IMR-90 (cell line): Measurements from ENCODE around the gene NWD2. TPM values are rescaled to one million over a fixed set of nuclear protein-coding genes. Genes with fewer than 3 reads are reported as not detected.

Experiments
- ATAC-seq: fragments of 200-7000 bp; cut with Tn5 transposase; 2 replicates; pipeline ENCODE4 v1.9.1; 2020; ENCODE audit warnings: low read depth, mild to moderate bottlenecking, moderate library complexity
- BruUV-seq: library from RNA; stranded (reverse); fragments of 400-500 nt; replicated peaks from 2 replicates; lab custom pipeline; 2021; lab: Mats Ljungman, UMichigan
- CTCF ChIA-PET: fragments of 300-600 bp; formaldehyde crosslinking; extraction: SDS; loops from one replicate; lab custom pipeline; 2021; ENCODE audit warnings: antibody characterized with exemption; lab: Yijun Ruan, JAX
- POLR2A ChIA-PET: fragments of 300-600 bp; sonication (Branson Sonifier 250); formaldehyde crosslinking; loops from one replicate; lab custom pipeline; 2022; ENCODE audit warnings: antibody characterized with exemption; ENCODE audit not compliant: unreplicated experiment; lab: Charles Lee
- DNase-seq: peaks from one replicate; pipeline ENCODE4 v3.0.0; 2013
- H2AFZ ChIP-seq: replicated peaks from 2 replicates; pipeline ENCODE3; 2013; ENCODE audit warnings: low read length, mild to moderate bottlenecking; ENCODE audit not compliant: poor library complexity
- H2AK5ac ChIP-seq: 2 replicates; pipeline ENCODE4 v1.6.1; 2013; ENCODE audit warnings: low read depth, low read length, inconsistent platforms
- H2AK9ac ChIP-seq: replicated peaks from 2 replicates; pipeline ENCODE3; 2013; ENCODE audit warnings: mild to moderate bottlenecking, low read depth, low read length, moderate library complexity; ENCODE audit not compliant: poor library complexity
- H2BK120ac ChIP-seq: 2 replicates; pipeline ENCODE4 v1.6.1; 2013; ENCODE audit warnings: low read depth, low read length, inconsistent platforms
- H2BK15ac ChIP-seq: 3 replicates; pipeline ENCODE4 v1.6.1; 2013; ENCODE audit warnings: low read depth, low read length, inconsistent platforms
- H2BK20ac ChIP-seq: 2 replicates; pipeline ENCODE4 v1.6.1; 2013; ENCODE audit warnings: low read depth, mild to moderate bottlenecking, inconsistent platforms, low read length, moderate library complexity
- H2BK5ac ChIP-seq: 2 replicates; pipeline ENCODE4 v1.6.1; 2013; ENCODE audit warnings: mild to moderate bottlenecking, low read depth, low read length, inconsistent platforms; ENCODE audit not compliant: poor library complexity, severe bottlenecking
- H3K14ac ChIP-seq: replicated peaks from 2 replicates; pipeline ENCODE4 v1.6.1; 2013; ENCODE audit warnings: low read depth, low read length, inconsistent platforms
- H3K18ac ChIP-seq: 2 replicates; pipeline ENCODE4 v1.6.1; 2013; ENCODE audit warnings: low read depth, low read length, control low read depth
- H3K23ac ChIP-seq: 2 replicates; pipeline ENCODE4 v1.6.1; 2013; ENCODE audit warnings: low read depth, low read length, inconsistent platforms
- H3K27ac ChIP-seq: 2 replicates; pipeline ENCODE4 v1.5.1; 2013; ENCODE audit warnings: mild to moderate bottlenecking, control low read depth, low read length; ENCODE audit not compliant: insufficient read depth
- H3K27me3 ChIP-seq: 2 replicates; pipeline ENCODE4 v1.6.1; 2013; ENCODE audit warnings: low read length; ENCODE audit not compliant: control insufficient read depth, insufficient read depth
- H3K36me3 ChIP-seq: 2 replicates; pipeline ENCODE4 v1.6.1; 2013; ENCODE audit warnings: low read length, mixed read lengths; ENCODE audit not compliant: control insufficient read depth, insufficient read depth
- H3K4ac ChIP-seq: 2 replicates; pipeline ENCODE4 v1.6.1; 2013; ENCODE audit warnings: low read depth, low read length, inconsistent platforms
- H3K4me1 ChIP-seq: 2 replicates; pipeline ENCODE4 v1.6.1; 2013; ENCODE audit warnings: low read length, mixed read lengths; ENCODE audit not compliant: control insufficient read depth, insufficient read depth
- H3K4me2 ChIP-seq: 2 replicates; pipeline ENCODE4 v1.6.1; 2013; ENCODE audit warnings: low read depth, mild to moderate bottlenecking, control low read depth, low read length, moderate library complexity
- H3K4me3 ChIP-seq: 2 replicates; pipeline ENCODE4 v1.5.1; 2013; ENCODE audit warnings: low read depth, mild to moderate bottlenecking, control low read depth, low read length, moderate library complexity; ENCODE audit not compliant: insufficient read depth
- H3K56ac ChIP-seq: 2 replicates; pipeline ENCODE4 v1.6.1; 2013; ENCODE audit warnings: low read length, inconsistent platforms; ENCODE audit not compliant: insufficient read depth; ENCODE audit errors: extremely low read depth
- H3K79me1 ChIP-seq, 2 experiments: 2 replicates each; pipeline ENCODE4 v1.6.1; 2013; ENCODE audit warnings: low read length in 2 of 2, inconsistent platforms in 1 of 2, low read depth in 1 of 2
- H3K9ac ChIP-seq: 2 replicates; pipeline ENCODE4 v1.6.1; 2013; ENCODE audit warnings: low read depth, low read length, control low read depth
- H3K9me1 ChIP-seq: 2 replicates; pipeline ENCODE4 v1.6.1; 2013; ENCODE audit warnings: low read length, inconsistent platforms; ENCODE audit not compliant: insufficient read depth
- H3K9me3 ChIP-seq: 2 replicates; pipeline ENCODE4 v1.6.1; 2013; ENCODE audit warnings: low read length; ENCODE audit not compliant: control insufficient read depth, insufficient read depth
- H4K20me1 ChIP-seq: 2 replicates; pipeline ENCODE4 v1.6.1; 2013; ENCODE audit warnings: low read length, inconsistent platforms; ENCODE audit not compliant: insufficient read depth
- H4K5ac ChIP-seq: 2 replicates; pipeline ENCODE4 v1.6.1; 2013; ENCODE audit warnings: mild to moderate bottlenecking, low read depth, low read length, control low read depth
- H4K8ac ChIP-seq, 2 experiments: 2 replicates each; pipeline ENCODE4 v1.6.1; 2013; ENCODE audit warnings: low read depth in 2 of 2, low read length in 2 of 2, control low read depth in 1 of 2, inconsistent platforms in 1 of 2
- H4K91ac ChIP-seq: 2 replicates; pipeline ENCODE4 v1.6.1; 2013; ENCODE audit warnings: low read depth, low read length, inconsistent platforms; ENCODE audit not compliant: insufficient read depth
- BHLHE40 ChIP-seq: fragments of 150-350 bp; IDR thresholded peaks from 2 replicates; pipeline ENCODE4 v1.6.1; 2016; ENCODE audit warnings: mild to moderate bottlenecking, low read depth, low read length
- CEBPB ChIP-seq: IDR thresholded peaks from 2 replicates; pipeline ENCODE4 v1.6.1; 2012; ENCODE audit warnings: low read depth, low read length, improper control_type of control experiment
- CHD1 ChIP-seq: IDR thresholded peaks from 2 replicates; pipeline ENCODE4 v1.6.1; 2012; ENCODE audit warnings: low read depth, low read length, improper control_type of control experiment
- FOS ChIP-seq: fragments of 150-350 bp; IDR thresholded peaks from 2 replicates; pipeline ENCODE4 v1.6.1; 2016; ENCODE audit warnings: low read depth, low read length
- MAFK ChIP-seq: IDR thresholded peaks from 2 replicates; pipeline ENCODE4 v1.6.1; 2012; ENCODE audit warnings: low read depth, low read length, improper control_type of control experiment
- MAZ ChIP-seq: IDR thresholded peaks from 2 replicates; pipeline ENCODE4 v1.6.1; 2012; ENCODE audit warnings: low read depth, mild to moderate bottlenecking, low read length, improper control_type of control experiment, moderate library complexity, borderline replicate concordance
- NFE2L2 ChIP-seq: fragments of 150-350 bp; IDR thresholded peaks from 2 replicates; pipeline ENCODE4 v1.6.1; 2016; ENCODE audit warnings: low read depth, mild to moderate bottlenecking, low read length
- POLR2A ChIP-seq: IDR thresholded peaks from 2 replicates; pipeline ENCODE4 v1.6.1; 2012; ENCODE audit warnings: mild to moderate bottlenecking, low read depth, low read length
- RAD21 ChIP-seq: IDR thresholded peaks from 2 replicates; pipeline ENCODE4 v1.6.1; 2012; ENCODE audit warnings: low read length, improper control_type of control experiment
- RCOR1 ChIP-seq: IDR thresholded peaks from 2 replicates; pipeline ENCODE4 v1.6.1; 2012; ENCODE audit warnings: mild to moderate bottlenecking, low read length, improper control_type of control experiment; ENCODE audit not compliant: insufficient replicate concordance
- RFX5 ChIP-seq: IDR thresholded peaks from 2 replicates; pipeline ENCODE4 v1.8.0; 2012; ENCODE audit warnings: low read depth, mild to moderate bottlenecking, low read length, moderate library complexity
- SMC3 ChIP-seq: fragments of 150-350 bp; IDR thresholded peaks from 2 replicates; pipeline ENCODE4 v1.6.1; 2016; ENCODE audit warnings: low read depth, mild to moderate bottlenecking, antibody characterized with exemption, low read length, moderate library complexity
- WGBS, 2 experiments: methylation state at CpG; one replicate each; pipeline versions ENCODE4 v1.1.5 to v1.1.7; 2013; ENCODE audit warnings: missing lambda C conversion rate in 2 of 2; ENCODE audit not compliant: insufficient read length in 1 of 2; ENCODE audit errors: extremely low coverage in 2 of 2; 5-methylcytosine and 5-hydroxymethylcytosine counted together
- dilution Hi-C: fragments of 300-500 bp; cut with HindIII; formaldehyde crosslinking; loops from one replicate; pipeline ENCODE4 v1.14.3; 2018; ENCODE audit warnings: low sequenced_read_pairs; ENCODE audit not compliant: unreplicated experiment
- in situ Hi-C: fragments of 300-500 bp; cut with MboI; formaldehyde crosslinking; loops from 3 replicates; pipeline ENCODE4 v1.14.3; 2019; ENCODE audit warnings: low sequenced_read_pairs, inconsistent platforms, mixed read lengths
- intact Hi-C: fragments of 100-400 bp; cut with micrococcal nuclease; formaldehyde crosslinking; loops from 2 replicates; pipeline ENCODE4 v1.10.0; 2022
- polyA plus RNA-seq, 3 experiments: library from polyadenylated mRNA; depleted of rRNA; stranded (reverse); fragments of >200 nt; gene quantifications; 2 replicates each; pipeline ENCODE4 v1.2.3, GENCODE V29; 2012; ENCODE audit warnings: low replicate concordance in 1 of 3
- total RNA-seq: library from RNA; depleted of rRNA; stranded (reverse); fragments of >200 nt; gene quantifications from 2 replicates; pipeline ENCODE4 v1.2.3, GENCODE V29; 2012
- TF ChIP-seq, protein P1 (sequence below): fragments of 150-350 bp; IDR thresholded peaks from 2 replicates; pipeline ENCODE4 v1.6.1; 2017; ENCODE audit warnings: mild to moderate bottlenecking, antibody characterized with exemption, low read length, low read depth
- TF ChIP-seq, protein P2 (sequence below): conservative IDR thresholded peaks from 2 replicates; pipeline ENCODE4 v1.5.1; 2012; ENCODE audit warnings: mild to moderate bottlenecking, low read depth, low read length, improper control_type of control experiment
- TF ChIP-seq, protein P3 (sequence below): fragments of 150-350 bp; IDR thresholded peaks from 2 replicates; pipeline ENCODE4 v1.6.1; 2016; ENCODE audit warnings: low read depth, mild to moderate bottlenecking, low read length, moderate library complexity, borderline replicate concordance

The NWD2 gene
- total and polyA plus RNA-seq, 2 of the 4 experiments (the other 2 are of a cell fraction), result not detected

DNA sequence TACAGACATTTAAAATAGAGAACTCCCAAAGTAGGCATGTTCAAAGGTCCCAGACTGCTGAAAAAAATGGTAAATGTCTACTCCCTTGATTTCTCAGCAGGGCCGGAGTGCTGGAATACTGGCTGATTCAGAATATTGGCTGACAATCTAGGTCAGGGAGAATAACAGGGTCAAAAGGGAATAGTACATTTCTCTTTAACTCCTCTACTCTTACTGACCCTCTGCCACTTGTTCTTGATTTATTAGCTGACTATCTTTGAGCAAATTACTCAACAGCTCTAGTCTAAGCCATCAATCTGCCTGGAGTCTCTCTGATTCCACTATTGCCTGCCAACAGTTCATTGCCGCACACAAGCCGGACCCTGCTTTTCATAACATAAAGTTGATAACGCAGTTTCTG lies 19.7 kb upstream of the NWD2 start:
- no peaks in the 10 kb centered on the region for H3K9me1 ChIP-seq
- H2BK120ac ChIP-seq, result no peak overlapping the region
- H2AK9ac ChIP-seq, result no peak overlapping the region
- no peak overlapping the region for H2AFZ ChIP-seq
- DNase-seq (no peak), ATAC-seq (no peak)
- H2AK5ac ChIP-seq, result no peak overlapping the region
- ChIA-PET POLR2A (interaction anchor here (0.6 kb wide), 1 partner anchor 539 kb away, joined by 4 read pairs; no protein-coding TSS in a partner anchor), CTCF (no interaction called here)
- H3K18ac ChIP-seq, result no peak overlapping the region
- H2BK5ac ChIP-seq, result no peak overlapping the region
- H3K4me2 ChIP-seq, result no peak overlapping the region
- intact Hi-C loops (no loop called here), in situ Hi-C loops (no loop called here), dilution Hi-C loops (no loop called here)
- H3K27me3 ChIP-seq, result no peaks in the 10 kb centered on the region
- H4K91ac ChIP-seq, result no peak overlapping the region
- no peaks in the 10 kb centered on the region for H3K36me3 ChIP-seq
- no peak overlapping the region for H3K4me3 ChIP-seq
- no peak overlapping the region for H3K4ac ChIP-seq
- H3K27ac ChIP-seq, result no peak overlapping the region
- H4K8ac ChIP-seq, result no peak overlapping the region
- H3K23ac ChIP-seq, result no peak overlapping the region
- no peak overlapping the region for H4K5ac ChIP-seq
- no TSS peak for BruUV-seq
- H3K9me3 ChIP-seq, result peaks cover 5% of the 10 kb centered on the region
- H3K9ac ChIP-seq, result no peak overlapping the region
- H3K79me1 ChIP-seq, result no peaks in the 10 kb centered on the region
- no peak overlapping the region for H2BK15ac ChIP-seq
- no peak overlapping the region for H3K14ac ChIP-seq
- WGBS, 2 experiments, result 30% methylated on average over 2 of the region's 4 CpGs; no CpG with 5 or more reads in 1 of the 2 experiments
- H2BK20ac ChIP-seq, result no peak overlapping the region
- no peaks in the 10 kb centered on the region for H3K4me1 ChIP-seq
- H3K56ac ChIP-seq, result no peak overlapping the region
- H4K20me1 ChIP-seq, result no peaks in the 10 kb centered on the region
- TF ChIP-seq, protein P1, sequence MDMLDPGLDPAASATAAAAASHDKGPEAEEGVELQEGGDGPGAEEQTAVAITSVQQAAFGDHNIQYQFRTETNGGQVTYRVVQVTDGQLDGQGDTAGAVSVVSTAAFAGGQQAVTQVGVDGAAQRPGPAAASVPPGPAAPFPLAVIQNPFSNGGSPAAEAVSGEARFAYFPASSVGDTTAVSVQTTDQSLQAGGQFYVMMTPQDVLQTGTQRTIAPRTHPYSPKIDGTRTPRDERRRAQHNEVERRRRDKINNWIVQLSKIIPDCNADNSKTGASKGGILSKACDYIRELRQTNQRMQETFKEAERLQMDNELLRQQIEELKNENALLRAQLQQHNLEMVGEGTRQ, result no peak
- TF ChIP-seq SMC3 (no peak), RFX5 (no peak), BHLHE40 (no peak), POLR2A (no peak), NFE2L2 (no peak), MAZ (no peak), CEBPB (no peak), RAD21 (no peak), FOS (no peak), RCOR1 (no peak), MAFK (no peak), CHD1 (no peak)
- TF ChIP-seq, protein P2, sequence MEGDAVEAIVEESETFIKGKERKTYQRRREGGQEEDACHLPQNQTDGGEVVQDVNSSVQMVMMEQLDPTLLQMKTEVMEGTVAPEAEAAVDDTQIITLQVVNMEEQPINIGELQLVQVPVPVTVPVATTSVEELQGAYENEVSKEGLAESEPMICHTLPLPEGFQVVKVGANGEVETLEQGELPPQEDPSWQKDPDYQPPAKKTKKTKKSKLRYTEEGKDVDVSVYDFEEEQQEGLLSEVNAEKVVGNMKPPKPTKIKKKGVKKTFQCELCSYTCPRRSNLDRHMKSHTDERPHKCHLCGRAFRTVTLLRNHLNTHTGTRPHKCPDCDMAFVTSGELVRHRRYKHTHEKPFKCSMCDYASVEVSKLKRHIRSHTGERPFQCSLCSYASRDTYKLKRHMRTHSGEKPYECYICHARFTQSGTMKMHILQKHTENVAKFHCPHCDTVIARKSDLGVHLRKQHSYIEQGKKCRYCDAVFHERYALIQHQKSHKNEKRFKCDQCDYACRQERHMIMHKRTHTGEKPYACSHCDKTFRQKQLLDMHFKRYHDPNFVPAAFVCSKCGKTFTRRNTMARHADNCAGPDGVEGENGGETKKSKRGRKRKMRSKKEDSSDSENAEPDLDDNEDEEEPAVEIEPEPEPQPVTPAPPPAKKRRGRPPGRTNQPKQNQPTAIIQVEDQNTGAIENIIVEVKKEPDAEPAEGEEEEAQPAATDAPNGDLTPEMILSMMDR, result no peak
- TF ChIP-seq, protein P3, sequence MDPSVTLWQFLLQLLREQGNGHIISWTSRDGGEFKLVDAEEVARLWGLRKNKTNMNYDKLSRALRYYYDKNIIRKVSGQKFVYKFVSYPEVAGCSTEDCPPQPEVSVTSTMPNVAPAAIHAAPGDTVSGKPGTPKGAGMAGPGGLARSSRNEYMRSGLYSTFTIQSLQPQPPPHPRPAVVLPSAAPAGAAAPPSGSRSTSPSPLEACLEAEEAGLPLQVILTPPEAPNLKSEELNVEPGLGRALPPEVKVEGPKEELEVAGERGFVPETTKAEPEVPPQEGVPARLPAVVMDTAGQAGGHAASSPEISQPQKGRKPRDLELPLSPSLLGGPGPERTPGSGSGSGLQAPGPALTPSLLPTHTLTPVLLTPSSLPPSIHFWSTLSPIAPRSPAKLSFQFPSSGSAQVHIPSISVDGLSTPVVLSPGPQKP, result no peak
